Prostate gland (tissue), 2 donors: ENCODE data around the gene KDM4F.

Experiments used
- CTCF ChIP-seq, 4 experiments: fragments of 200-600 bp in 2 of 4; fragments of 450-650 bp in 2 of 4; sonication (generic) in 2 of 4; IDR thresholded peaks; 1 replicate in 3 of 4; 2 replicates in 1 of 4; pipeline ENCODE4 v1.5.1; 2016 to 2019; ENCODE audit warnings: antibody characterized with exemption in 4 of 4, mild to moderate bottlenecking in 2 of 4, moderate library complexity in 2 of 4
- POLR2A ChIP-seq: fragments of 450-650 bp; IDR thresholded peaks from one replicate; pipeline ENCODE4 v1.6.1; 2016; ENCODE audit warnings: antibody characterized with exemption, mild to moderate bottlenecking
- POLR2AphosphoS5 ChIP-seq: sonication (generic); formaldehyde crosslinking; IDR thresholded peaks from one replicate; pipeline ENCODE4 v1.6.1; 2017; ENCODE audit warnings: antibody characterized with exemption

GRCh38 chr11:95054356-95054755, 5.1 kb downstream of the KDM4F start:
- TF ChIP-seq CTCF (IDR thresholded peaks at IDR 0.05): no peak
- no peak for TF ChIP-seq POLR2AphosphoS5
- no peak for TF ChIP-seq POLR2A
